Epithelial cell of esophagus (primary cell): ENCODE data around the gene RRAS.

Source experiments
- DNase-seq: peaks from one replicate; pipeline ENCODE4 v3.0.0; 2010; ENCODE audit warnings: low read depth
- H3K4me3 ChIP-seq: 2 replicates; pipeline ENCODE4 v1.5.1; 2011; ENCODE audit warnings: mild to moderate bottlenecking, low read length, control low read depth
- CTCF ChIP-seq: IDR thresholded peaks from 2 replicates; pipeline ENCODE4 v1.5.1; 2011; ENCODE audit warnings: low read depth, mild to moderate bottlenecking, low read length, control low read depth, inconsistent platforms; ENCODE audit not compliant: insufficient read depth; ENCODE audit errors: missing control alignments

Gene RRAS

DNA sequence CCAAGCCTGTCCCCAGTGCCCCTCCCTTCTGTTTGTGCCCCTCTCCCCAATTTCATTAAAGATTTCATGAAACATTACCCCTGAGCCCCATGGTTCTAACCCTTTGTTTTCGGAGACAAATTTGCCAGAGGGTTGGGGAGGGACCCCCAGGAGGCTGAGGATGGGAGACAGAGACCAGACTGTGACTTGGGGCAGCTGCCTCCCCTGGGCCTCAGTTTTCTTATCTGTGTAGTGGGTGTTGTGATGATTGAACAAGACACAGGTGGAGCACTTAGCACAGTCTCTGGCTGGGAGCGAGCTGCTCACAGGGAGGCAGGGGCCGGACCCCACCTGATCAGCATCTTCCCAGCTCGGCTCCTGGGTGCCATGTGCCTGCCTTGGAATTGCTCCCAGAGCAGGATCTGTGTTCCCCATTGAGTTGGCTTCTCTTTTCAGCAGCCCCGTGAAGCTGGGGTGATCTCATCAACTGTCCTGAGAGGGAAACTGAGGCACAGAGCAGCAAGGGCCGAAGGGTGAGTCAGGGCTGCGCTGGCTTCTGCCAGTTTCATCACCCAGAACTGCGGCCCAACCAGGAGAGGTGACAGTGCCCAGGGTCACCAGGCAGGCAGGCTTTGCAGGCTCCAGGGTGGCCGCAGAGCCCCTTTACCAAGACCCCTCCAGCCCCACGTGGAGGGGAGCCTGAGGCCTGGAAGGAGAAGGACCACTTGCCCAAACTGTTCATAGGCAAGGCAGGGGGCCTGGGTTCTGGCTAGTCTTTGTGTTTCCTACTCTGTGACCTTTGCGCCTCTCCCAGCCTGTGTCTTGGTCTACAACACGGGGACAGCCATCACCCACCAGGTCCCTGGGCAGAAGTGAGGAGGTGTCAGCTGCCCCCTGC is 18.9 kb upstream of the RRAS start:
- no peak for DNase-seq
- H3K4me3 ChIP-seq: no peak overlapping the region
- TF ChIP-seq CTCF: no peak

DNA sequence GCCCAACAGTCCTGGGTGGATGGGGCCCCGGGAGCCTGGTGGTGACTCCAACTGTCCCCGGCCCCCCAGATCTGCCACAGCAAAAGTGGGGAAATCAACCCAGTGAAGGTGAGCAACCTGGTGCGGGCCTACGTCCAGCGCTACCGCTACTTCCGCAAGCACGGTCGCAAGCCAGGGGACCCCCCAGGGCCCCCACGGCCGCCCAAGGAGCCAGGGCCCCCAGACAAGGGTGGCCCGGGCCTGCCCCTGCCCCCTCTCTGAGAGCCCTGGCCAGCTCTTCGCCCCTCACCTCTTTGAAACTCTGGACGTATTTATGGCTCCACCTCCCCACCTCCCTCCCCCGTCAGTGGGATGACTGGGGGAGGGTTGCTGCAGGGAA is 18.2 kb upstream of the RRAS start:
- DNase-seq: no peak
- H3K4me3 ChIP-seq: no peak overlapping the region
- TF ChIP-seq CTCF: no peak

DNA sequence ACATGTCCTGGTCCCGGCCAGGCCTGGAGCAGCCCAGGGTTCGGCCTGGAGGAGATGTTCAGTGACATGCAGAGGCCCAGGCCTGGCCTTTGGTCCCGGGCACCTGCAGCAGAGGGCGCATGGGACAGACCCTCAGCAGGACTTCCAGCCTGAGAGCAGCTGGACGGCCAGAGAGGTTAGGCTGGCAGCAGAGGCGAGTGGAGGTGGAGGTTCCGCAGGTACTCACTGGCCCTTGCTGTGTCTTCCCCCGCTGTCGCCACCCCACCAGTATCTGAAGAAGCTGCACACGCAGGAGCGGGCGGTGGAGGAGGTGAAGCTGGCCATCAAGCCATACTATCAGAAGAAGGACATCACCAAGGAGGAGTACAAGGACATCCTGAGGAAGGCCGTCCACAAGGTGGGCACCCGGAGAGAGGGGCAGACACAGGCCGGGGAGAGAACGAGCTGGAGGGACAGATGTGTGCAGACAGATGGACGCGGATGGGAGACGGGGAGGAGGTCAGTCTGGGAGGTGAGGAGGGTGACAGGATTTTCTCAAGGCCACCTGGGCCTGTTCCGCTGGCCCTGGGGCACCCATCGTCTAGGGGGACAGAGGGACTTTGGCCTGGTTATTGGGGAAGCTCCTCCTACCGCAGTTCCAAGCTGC is 17.7 kb upstream of the RRAS start:
- H3K4me3 ChIP-seq: no peak overlapping the region
- TF ChIP-seq CTCF: no peak
- no peak for DNase-seq

DNA sequence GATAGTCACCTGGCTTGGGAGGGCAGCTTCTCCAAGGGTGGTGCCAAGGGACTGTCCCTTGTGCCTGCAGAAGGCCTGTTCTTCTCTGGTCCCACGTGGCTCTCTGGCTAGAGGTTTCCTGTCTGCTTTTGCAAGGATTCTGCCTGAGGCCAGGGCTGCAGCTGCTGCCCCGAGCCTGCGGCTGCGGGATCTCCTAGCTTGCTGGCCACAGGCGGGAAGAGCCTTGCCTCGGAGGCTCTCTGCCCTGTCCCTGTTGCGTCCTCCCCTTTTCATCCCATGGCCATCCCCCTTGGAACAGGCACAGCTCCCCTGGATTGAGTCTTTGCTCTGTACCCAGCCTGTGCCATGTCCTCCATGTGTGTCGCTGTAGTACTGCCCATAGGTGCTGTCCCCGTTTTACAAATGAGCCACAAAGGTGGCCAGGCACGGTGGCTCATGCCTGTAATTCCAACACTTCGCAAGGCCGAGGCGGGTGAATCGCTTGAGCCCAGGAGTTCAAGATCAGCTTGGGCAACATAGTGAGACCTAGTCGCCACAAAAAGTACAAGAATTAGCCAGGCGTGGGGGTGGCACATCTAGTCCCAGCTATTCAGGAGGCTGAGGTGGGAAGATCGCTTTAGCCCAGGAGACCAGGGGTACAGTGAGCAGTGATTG is 16.6 kb upstream of the RRAS start:
- TF ChIP-seq CTCF: no peak
- no peak overlapping the region for H3K4me3 ChIP-seq
- DNase-seq: no peak

DNA sequence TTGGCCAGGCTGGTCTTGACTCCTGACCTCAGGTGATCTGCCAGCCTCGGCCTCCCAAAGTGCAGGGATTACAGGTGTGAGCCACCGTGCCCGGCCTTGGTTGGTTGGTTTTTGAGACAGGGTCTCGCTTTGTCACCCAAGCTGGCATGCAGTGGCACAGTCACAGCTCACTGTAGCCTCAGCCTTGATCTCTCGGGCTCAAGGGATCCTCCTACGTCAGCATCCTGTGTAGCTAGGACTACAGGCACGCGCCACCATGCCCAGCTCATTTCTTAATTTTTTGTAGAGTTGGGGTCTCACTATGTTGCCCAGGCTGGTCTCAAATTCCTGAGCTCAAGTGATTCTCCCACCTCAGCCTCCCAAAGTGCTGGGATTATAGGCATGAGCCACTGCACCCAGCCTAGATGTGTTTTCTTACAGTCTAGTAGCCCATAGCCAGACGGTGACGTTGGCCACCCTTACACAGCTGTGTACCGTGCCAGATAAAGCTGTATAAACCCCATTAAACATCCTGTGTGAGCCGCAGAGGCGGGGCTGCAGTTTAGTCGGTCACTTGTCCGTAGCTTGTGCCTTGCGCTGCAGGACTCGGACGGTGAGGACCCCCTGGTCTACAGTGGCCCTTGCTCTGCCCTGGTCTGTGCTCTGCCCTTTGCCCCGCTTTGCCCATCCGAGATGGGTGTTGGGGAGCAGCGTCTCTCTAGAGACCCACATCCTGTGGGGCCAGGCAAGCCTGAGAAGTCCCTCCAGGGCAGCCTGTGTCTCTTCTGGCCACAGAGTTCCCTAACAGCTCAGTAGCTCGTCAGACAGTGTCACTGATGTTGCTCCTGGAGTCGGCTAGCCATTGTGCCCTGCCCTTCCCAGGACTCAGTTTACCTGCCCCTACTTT is 15.9 kb upstream of the RRAS start:
- DNase-seq: no peak
- TF ChIP-seq CTCF: no peak
- no peak overlapping the region for H3K4me3 ChIP-seq

DNA sequence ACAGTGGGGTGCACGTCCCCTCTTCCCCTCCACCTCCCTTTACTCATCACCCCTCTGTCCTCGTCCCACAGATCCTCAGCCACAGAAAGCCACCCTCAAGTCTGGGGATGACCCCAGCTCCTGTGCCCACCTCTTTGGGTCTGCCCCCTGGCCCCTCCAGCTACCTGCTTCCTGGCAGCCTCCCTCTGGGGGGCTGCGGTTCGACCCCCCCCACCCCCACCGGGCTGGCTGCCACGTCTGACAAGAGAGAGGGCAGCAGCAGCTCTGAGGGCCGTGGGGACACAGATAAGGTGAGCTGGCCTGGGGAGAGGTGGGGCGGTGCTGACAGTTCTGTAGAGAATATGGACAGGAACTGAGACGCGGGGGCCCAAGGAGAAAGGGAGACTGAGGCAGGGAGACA is 14.6 kb upstream of the RRAS start:
- no peak for DNase-seq

More for the DNA sequence above, 14.6 kb upstream of the RRAS start:
- H3K4me3 ChIP-seq: no peak overlapping the region
- no peak for TF ChIP-seq CTCF
